IMR-90 (cell line): ENCODE results near the gene BCL2L1. TPM values are rescaled to one million over a fixed set of nuclear protein-coding genes. Genes with fewer than 3 reads are reported as not detected.

Experiments used
- ATAC-seq: fragments of 200-7000 bp; cut with Tn5 transposase; 2 replicates; pipeline ENCODE4 v1.9.1; 2020; ENCODE audit warnings: low read depth, mild to moderate bottlenecking, moderate library complexity
- BruUV-seq: library from RNA; stranded (reverse); fragments of 400-500 nt; replicated peaks from 2 replicates; lab custom pipeline; 2021; lab: Mats Ljungman, UMichigan
- CTCF ChIA-PET: fragments of 300-600 bp; formaldehyde crosslinking; extraction: SDS; loops from one replicate; lab custom pipeline; 2021; ENCODE audit warnings: antibody characterized with exemption; lab: Yijun Ruan, JAX
- POLR2A ChIA-PET: fragments of 300-600 bp; sonication (Branson Sonifier 250); formaldehyde crosslinking; loops from one replicate; lab custom pipeline; 2022; ENCODE audit warnings: antibody characterized with exemption; ENCODE audit not compliant: unreplicated experiment; lab: Charles Lee
- DNase-seq: peaks from one replicate; pipeline ENCODE4 v3.0.0; 2013
- H2AFZ ChIP-seq: replicated peaks from 2 replicates; pipeline ENCODE3; 2013; ENCODE audit warnings: low read length, mild to moderate bottlenecking; ENCODE audit not compliant: poor library complexity
- H2AK5ac ChIP-seq: 2 replicates; pipeline ENCODE4 v1.6.1; 2013; ENCODE audit warnings: low read depth, low read length, inconsistent platforms
- H2AK9ac ChIP-seq: replicated peaks from 2 replicates; pipeline ENCODE3; 2013; ENCODE audit warnings: mild to moderate bottlenecking, low read depth, low read length, moderate library complexity; ENCODE audit not compliant: poor library complexity
- H2BK120ac ChIP-seq: 2 replicates; pipeline ENCODE4 v1.6.1; 2013; ENCODE audit warnings: low read depth, low read length, inconsistent platforms
- H2BK15ac ChIP-seq: 3 replicates; pipeline ENCODE4 v1.6.1; 2013; ENCODE audit warnings: low read depth, low read length, inconsistent platforms
- H2BK20ac ChIP-seq: 2 replicates; pipeline ENCODE4 v1.6.1; 2013; ENCODE audit warnings: low read depth, mild to moderate bottlenecking, inconsistent platforms, low read length, moderate library complexity
- H2BK5ac ChIP-seq: 2 replicates; pipeline ENCODE4 v1.6.1; 2013; ENCODE audit warnings: mild to moderate bottlenecking, low read depth, low read length, inconsistent platforms; ENCODE audit not compliant: poor library complexity, severe bottlenecking
- H3K14ac ChIP-seq: replicated peaks from 2 replicates; pipeline ENCODE4 v1.6.1; 2013; ENCODE audit warnings: low read depth, low read length, inconsistent platforms
- H3K18ac ChIP-seq: 2 replicates; pipeline ENCODE4 v1.6.1; 2013; ENCODE audit warnings: low read depth, low read length, control low read depth
- H3K23ac ChIP-seq: 2 replicates; pipeline ENCODE4 v1.6.1; 2013; ENCODE audit warnings: low read depth, low read length, inconsistent platforms
- H3K27ac ChIP-seq: 2 replicates; pipeline ENCODE4 v1.5.1; 2013; ENCODE audit warnings: mild to moderate bottlenecking, control low read depth, low read length; ENCODE audit not compliant: insufficient read depth
- H3K27me3 ChIP-seq: 2 replicates; pipeline ENCODE4 v1.6.1; 2013; ENCODE audit warnings: low read length; ENCODE audit not compliant: control insufficient read depth, insufficient read depth
- H3K36me3 ChIP-seq: 2 replicates; pipeline ENCODE4 v1.6.1; 2013; ENCODE audit warnings: low read length, mixed read lengths; ENCODE audit not compliant: control insufficient read depth, insufficient read depth
- H3K4ac ChIP-seq: 2 replicates; pipeline ENCODE4 v1.6.1; 2013; ENCODE audit warnings: low read depth, low read length, inconsistent platforms
- H3K4me1 ChIP-seq: 2 replicates; pipeline ENCODE4 v1.6.1; 2013; ENCODE audit warnings: low read length, mixed read lengths; ENCODE audit not compliant: control insufficient read depth, insufficient read depth
- H3K4me2 ChIP-seq: 2 replicates; pipeline ENCODE4 v1.6.1; 2013; ENCODE audit warnings: low read depth, mild to moderate bottlenecking, control low read depth, low read length, moderate library complexity
- H3K4me3 ChIP-seq: 2 replicates; pipeline ENCODE4 v1.5.1; 2013; ENCODE audit warnings: low read depth, mild to moderate bottlenecking, control low read depth, low read length, moderate library complexity; ENCODE audit not compliant: insufficient read depth
- H3K56ac ChIP-seq: 2 replicates; pipeline ENCODE4 v1.6.1; 2013; ENCODE audit warnings: low read length, inconsistent platforms; ENCODE audit not compliant: insufficient read depth; ENCODE audit errors: extremely low read depth
- H3K79me1 ChIP-seq, 2 experiments: 2 replicates each; pipeline ENCODE4 v1.6.1; 2013; ENCODE audit warnings: low read length in 2 of 2, inconsistent platforms in 1 of 2, low read depth in 1 of 2
- H3K9ac ChIP-seq: 2 replicates; pipeline ENCODE4 v1.6.1; 2013; ENCODE audit warnings: low read depth, low read length, control low read depth
- H3K9me1 ChIP-seq: 2 replicates; pipeline ENCODE4 v1.6.1; 2013; ENCODE audit warnings: low read length, inconsistent platforms; ENCODE audit not compliant: insufficient read depth
- H3K9me3 ChIP-seq: 2 replicates; pipeline ENCODE4 v1.6.1; 2013; ENCODE audit warnings: low read length; ENCODE audit not compliant: control insufficient read depth, insufficient read depth
- H4K20me1 ChIP-seq: 2 replicates; pipeline ENCODE4 v1.6.1; 2013; ENCODE audit warnings: low read length, inconsistent platforms; ENCODE audit not compliant: insufficient read depth
- H4K5ac ChIP-seq: 2 replicates; pipeline ENCODE4 v1.6.1; 2013; ENCODE audit warnings: mild to moderate bottlenecking, low read depth, low read length, control low read depth
- H4K8ac ChIP-seq, 2 experiments: 2 replicates each; pipeline ENCODE4 v1.6.1; 2013; ENCODE audit warnings: low read depth in 2 of 2, low read length in 2 of 2, control low read depth in 1 of 2, inconsistent platforms in 1 of 2
- H4K91ac ChIP-seq: 2 replicates; pipeline ENCODE4 v1.6.1; 2013; ENCODE audit warnings: low read depth, low read length, inconsistent platforms; ENCODE audit not compliant: insufficient read depth
- CHD1 ChIP-seq: IDR thresholded peaks from 2 replicates; pipeline ENCODE4 v1.6.1; 2012; ENCODE audit warnings: low read depth, low read length, improper control_type of control experiment
- CTCF ChIP-seq: conservative IDR thresholded peaks from 2 replicates; pipeline ENCODE4 v1.5.1; 2012; ENCODE audit warnings: mild to moderate bottlenecking, low read depth, low read length, improper control_type of control experiment
- ELK1 ChIP-seq: fragments of 150-350 bp; IDR thresholded peaks from 2 replicates; pipeline ENCODE4 v1.6.1; 2016; ENCODE audit warnings: low read depth, mild to moderate bottlenecking, low read length, moderate library complexity, borderline replicate concordance
- MAFK ChIP-seq: IDR thresholded peaks from 2 replicates; pipeline ENCODE4 v1.6.1; 2012; ENCODE audit warnings: low read depth, low read length, improper control_type of control experiment
- MXI1 ChIP-seq: IDR thresholded peaks from 2 replicates; pipeline ENCODE4 v1.6.1; 2012; ENCODE audit warnings: low read depth, mild to moderate bottlenecking, low read length, moderate library complexity, borderline replicate concordance
- NFE2L2 ChIP-seq: fragments of 150-350 bp; IDR thresholded peaks from 2 replicates; pipeline ENCODE4 v1.6.1; 2016; ENCODE audit warnings: low read depth, mild to moderate bottlenecking, low read length
- POLR2A ChIP-seq: IDR thresholded peaks from 2 replicates; pipeline ENCODE4 v1.6.1; 2012; ENCODE audit warnings: mild to moderate bottlenecking, low read depth, low read length
- RAD21 ChIP-seq: IDR thresholded peaks from 2 replicates; pipeline ENCODE4 v1.6.1; 2012; ENCODE audit warnings: low read length, improper control_type of control experiment
- RFX5 ChIP-seq: IDR thresholded peaks from 2 replicates; pipeline ENCODE4 v1.8.0; 2012; ENCODE audit warnings: low read depth, mild to moderate bottlenecking, low read length, moderate library complexity
- SMC3 ChIP-seq: fragments of 150-350 bp; IDR thresholded peaks from 2 replicates; pipeline ENCODE4 v1.6.1; 2016; ENCODE audit warnings: low read depth, mild to moderate bottlenecking, antibody characterized with exemption, low read length, moderate library complexity
- WGBS, 2 experiments: methylation state at CpG; one replicate each; pipeline versions ENCODE4 v1.1.5 to v1.1.7; 2013; ENCODE audit warnings: missing lambda C conversion rate in 2 of 2; ENCODE audit not compliant: insufficient read length in 1 of 2; ENCODE audit errors: extremely low coverage in 2 of 2; 5-methylcytosine and 5-hydroxymethylcytosine counted together
- dilution Hi-C: fragments of 300-500 bp; cut with HindIII; formaldehyde crosslinking; loops from one replicate; pipeline ENCODE4 v1.14.3; 2018; ENCODE audit warnings: low sequenced_read_pairs; ENCODE audit not compliant: unreplicated experiment
- in situ Hi-C: fragments of 300-500 bp; cut with MboI; formaldehyde crosslinking; loops from 3 replicates; pipeline ENCODE4 v1.14.3; 2019; ENCODE audit warnings: low sequenced_read_pairs, inconsistent platforms, mixed read lengths
- intact Hi-C: fragments of 100-400 bp; cut with micrococcal nuclease; formaldehyde crosslinking; loops from 2 replicates; pipeline ENCODE4 v1.10.0; 2022
- polyA plus RNA-seq, 3 experiments: library from polyadenylated mRNA; depleted of rRNA; stranded (reverse); fragments of >200 nt; gene quantifications; 2 replicates each; pipeline ENCODE4 v1.2.3, GENCODE V29; 2012; ENCODE audit warnings: low replicate concordance in 1 of 3
- total RNA-seq: library from RNA; depleted of rRNA; stranded (reverse); fragments of >200 nt; gene quantifications from 2 replicates; pipeline ENCODE4 v1.2.3, GENCODE V29; 2012
- TF ChIP-seq, protein P1 (sequence below): fragments of 150-350 bp; IDR thresholded peaks from 2 replicates; pipeline ENCODE4 v1.6.1; 2017; ENCODE audit warnings: mild to moderate bottlenecking, antibody characterized with exemption, low read length, low read depth

BCL2L1 gene
- total and polyA plus RNA-seq, 2 of the 4 experiments (the other 2 are of a cell fraction): 40.2 to 41.9 TPM

DNA sequence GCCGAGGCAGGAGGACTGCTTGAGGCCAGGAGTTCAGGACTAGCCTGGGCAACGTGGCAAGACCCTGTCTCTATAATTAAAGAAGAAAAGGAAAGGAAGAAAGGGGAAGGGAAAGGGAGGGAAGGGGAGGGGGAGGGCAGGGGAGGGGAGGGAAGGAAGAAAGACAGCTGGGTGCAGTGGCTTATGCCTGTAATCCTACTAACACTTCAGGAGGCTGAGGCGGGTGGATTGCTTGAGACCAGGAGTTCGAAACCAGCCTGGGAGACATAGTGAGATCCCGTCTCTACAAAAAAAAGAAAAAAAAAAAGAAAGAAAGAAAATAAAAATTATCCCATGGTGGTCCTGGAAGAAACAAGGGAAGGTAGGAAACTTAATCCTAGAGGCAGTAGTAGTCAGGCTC is 33.5 kb downstream of the BCL2L1 start:
- no peak for TF ChIP-seq MXI1
- no peak for TF ChIP-seq ELK1
- no peak for TF ChIP-seq NFE2L2
- TF ChIP-seq CTCF: no peak
- TF ChIP-seq RAD21: no peak
- TF ChIP-seq RFX5: no peak
- TF ChIP-seq MAFK: no peak
- TF ChIP-seq SMC3: no peak
- no peak for TF ChIP-seq CHD1
- TF ChIP-seq, protein P1, sequence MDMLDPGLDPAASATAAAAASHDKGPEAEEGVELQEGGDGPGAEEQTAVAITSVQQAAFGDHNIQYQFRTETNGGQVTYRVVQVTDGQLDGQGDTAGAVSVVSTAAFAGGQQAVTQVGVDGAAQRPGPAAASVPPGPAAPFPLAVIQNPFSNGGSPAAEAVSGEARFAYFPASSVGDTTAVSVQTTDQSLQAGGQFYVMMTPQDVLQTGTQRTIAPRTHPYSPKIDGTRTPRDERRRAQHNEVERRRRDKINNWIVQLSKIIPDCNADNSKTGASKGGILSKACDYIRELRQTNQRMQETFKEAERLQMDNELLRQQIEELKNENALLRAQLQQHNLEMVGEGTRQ: no peak
- no peak for TF ChIP-seq POLR2A
- ChIA-PET CTCF (no interaction called here), POLR2A (no interaction called here)
- H4K5ac ChIP-seq: no peak overlapping the region
- peaks cover 14% of the 10 kb centered on the region for H3K9me1 ChIP-seq
- no peaks in the 10 kb centered on the region for H3K9me3 ChIP-seq
- ATAC-seq (no peak), DNase-seq (no peak)
- H2AK5ac ChIP-seq: no peak overlapping the region
- no peak overlapping the region for H3K27ac ChIP-seq
- H2AFZ ChIP-seq: no peak overlapping the region
- H3K4me2 ChIP-seq: no peak overlapping the region
- H3K4ac ChIP-seq: no peak overlapping the region
- H3K14ac ChIP-seq: no peak overlapping the region
- H3K23ac ChIP-seq: no peak overlapping the region
- no peak overlapping the region for H4K8ac ChIP-seq
- no peak overlapping the region for H2AK9ac ChIP-seq
- H4K20me1 ChIP-seq: peaks cover 7% of the 10 kb centered on the region; the same call in 1 of the 2 replicates
- in situ Hi-C loops (no loop called here), dilution Hi-C loops (no loop called here), intact Hi-C loops (no loop called here)
- H3K27me3 ChIP-seq: no peaks in the 10 kb centered on the region
- H2BK120ac ChIP-seq: no peak overlapping the region
- no TSS peak for BruUV-seq
- H3K4me3 ChIP-seq: no peak overlapping the region
- H3K4me1 ChIP-seq: peaks cover 5% of the 10 kb centered on the region
- H2BK15ac ChIP-seq: no peak overlapping the region
- no peak overlapping the region for H2BK5ac ChIP-seq
- H4K91ac ChIP-seq: no peak overlapping the region
- no peak overlapping the region for H3K18ac ChIP-seq
- H3K79me1 ChIP-seq: peaks cover 47 to 82% of the 10 kb centered on the region in 2 experiments
- H2BK20ac ChIP-seq: no peak overlapping the region
- H3K56ac ChIP-seq: no peak overlapping the region
- 100% methylated on average over 1 of the region's 5 CpGs; no CpG with 5 or more reads in 1 of the 2 experiments for WGBS, 2 experiments
- peaks cover 11% of the 10 kb centered on the region for H3K36me3 ChIP-seq
- no peak overlapping the region for H3K9ac ChIP-seq
